ENCODE data around the gene ARHGEF40.

The ARHGEF40 gene

GRCh38 chr14:21074398-21075272, 4.5 kb downstream of the ARHGEF40 start:
- H3K4me3 ChIP-seq (ENCODE audit: low read length): no peak overlapping the region
- no peak for DNase-seq (ENCODE audit: low read depth, low spot score)

- no peak for DNase-seq (ENCODE audit: low read depth, low spot score)
- H3K4me3 ChIP-seq (ENCODE audit: low read length): no peak overlapping the region
These were observed 5.8 kb downstream of the ARHGEF40 start for GRCh38 chr14:21075719-21076437.

- no peak overlapping the region for H3K4me3 ChIP-seq (ENCODE audit: low read length)
- no peak for DNase-seq (ENCODE audit: low read depth, low spot score)
These were observed 7.6 kb downstream of the ARHGEF40 start for GRCh38 chr14:21077672-21078071.

GRCh38 chr14:21078287-21078686, 8.2 kb downstream of the ARHGEF40 start:
- no peak for DNase-seq (ENCODE audit: low read depth, low spot score)
- H3K4me3 ChIP-seq (ENCODE audit: low read length): no peak overlapping the region

GRCh38 chr14:21078726-21079125, 8.6 kb downstream of the ARHGEF40 start:
- no peak overlapping the region for H3K4me3 ChIP-seq (ENCODE audit: low read length)
- no peak for DNase-seq (ENCODE audit: low read depth, low spot score)

GRCh38 chr14:21081521-21082142, 11.5 kb downstream of the ARHGEF40 start:
- no peak for DNase-seq (ENCODE audit: low read depth, low spot score)
- no peak overlapping the region for H3K4me3 ChIP-seq (ENCODE audit: low read length)

GRCh38 chr14:21083565-21084325, 13.6 kb downstream of the ARHGEF40 start:
- no peak for DNase-seq (ENCODE audit: low read depth, low spot score)
- no peak overlapping the region for H3K4me3 ChIP-seq (ENCODE audit: low read length)

GRCh38 chr14:21084396-21084795, 14.3 kb downstream of the ARHGEF40 start:
- no peak for DNase-seq (ENCODE audit: low read depth, low spot score)
- no peak overlapping the region for H3K4me3 ChIP-seq (ENCODE audit: low read length)

- no peak for DNase-seq (ENCODE audit: low read depth, low spot score)
These were observed 15.1 kb downstream of the ARHGEF40 start for GRCh38 chr14:21084998-21085853.

GRCh38 chr14:21086908-21087293, 16.8 kb downstream of the ARHGEF40 start:
- H3K4me3 ChIP-seq (ENCODE audit: low read length): no peak overlapping the region
- DNase-seq (ENCODE audit: low read depth, low spot score): no peak

More at GRCh38 chr14:21084998-21085853, 15.1 kb downstream of the ARHGEF40 start:
- no peak overlapping the region for H3K4me3 ChIP-seq (ENCODE audit: low read length)

- DNase-seq (ENCODE audit: low read depth, low spot score): peak; percentile 94
These were observed 17.4 kb downstream of the ARHGEF40 start for GRCh38 chr14:21087294-21088091.

GRCh38 chr14:21088687-21089086, 18.6 kb downstream of the ARHGEF40 start:
- no peak for DNase-seq (ENCODE audit: low read depth, low spot score)
- H3K4me3 ChIP-seq (ENCODE audit: low read length): no peak overlapping the region

More at GRCh38 chr14:21087294-21088091, 17.4 kb downstream of the ARHGEF40 start:
- no peak overlapping the region for H3K4me3 ChIP-seq (ENCODE audit: low read length)

GRCh38 chr14:21089271-21089670, 19.2 kb downstream of the ARHGEF40 start:
- no peak for DNase-seq (ENCODE audit: low read depth, low spot score)
- no peak overlapping the region for H3K4me3 ChIP-seq (ENCODE audit: low read length)

GRCh38 chr14:21089877-21090193, 19.7 kb downstream of the ARHGEF40 start:
- no peak overlapping the region for H3K4me3 ChIP-seq (ENCODE audit: low read length)
- DNase-seq (ENCODE audit: low read depth, low spot score): no peak

GRCh38 chr14:21090194-21090939, 20.3 kb downstream of the ARHGEF40 start:
- DNase-seq (ENCODE audit: low read depth, low spot score): no peak
- no peak overlapping the region for H3K4me3 ChIP-seq (ENCODE audit: low read length)

- H3K4me3 ChIP-seq (ENCODE audit: low read length): no peak overlapping the region
These were observed 21.0 kb downstream of the ARHGEF40 start for GRCh38 chr14:21090940-21091663.

More at GRCh38 chr14:21090940-21091663, 21.0 kb downstream of the ARHGEF40 start:
- DNase-seq (ENCODE audit: low read depth, low spot score): no peak

Measured in Jurkat, Clone E6-1 (cell line).